OCI-LY3 (cell line): ENCODE results near the gene IL32.

Experiments used
- CTCF ChIP-seq: fragments of 200-600, 300-600 bp; sonication (generic); IDR thresholded peaks from 2 replicates; pipeline ENCODE4 v1.5.1; 2014; ENCODE audit warnings: antibody characterized with exemption, low read length, low read depth
- EZH2phosphoT487 ChIP-seq: fragments of 200-600 bp; shearing (Covaris generic); IDR thresholded peaks from 2 replicates; pipeline ENCODE4 v1.6.1; 2018; ENCODE audit warnings: antibody characterized with exemption, mixed run types, low read depth

DNA sequence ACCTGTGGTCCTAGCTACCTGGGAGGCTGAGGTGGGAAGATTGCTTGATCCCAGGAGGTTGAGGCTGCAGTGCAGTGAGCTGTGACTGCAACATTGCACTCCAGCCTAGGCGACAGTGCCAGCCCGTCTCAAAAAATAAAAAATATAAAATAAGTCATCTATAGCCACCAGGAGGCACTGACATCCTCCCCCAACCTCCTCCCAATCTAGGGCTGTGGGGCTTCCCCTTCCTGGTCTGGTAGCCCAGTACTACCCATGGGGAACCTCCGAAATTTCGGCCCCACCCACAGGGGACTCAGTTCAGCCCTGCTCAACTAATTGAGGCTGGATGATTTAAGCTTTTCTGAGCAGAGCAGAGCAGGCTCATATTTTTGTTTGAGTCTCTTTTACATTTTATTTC lies 30.4 kb downstream of the IL32 start:
- TF ChIP-seq CTCF (peak; percentile 41), EZH2phosphoT487 (no peak)
